Measurements from ENCODE around the gene TSPAN2.
"Not testable (repeated sequence)": the region's sequence is repeated elsewhere in the genome, so short reads cannot be mapped to it uniquely, and the experiment has no call there.

Gene TSPAN2

DNA sequence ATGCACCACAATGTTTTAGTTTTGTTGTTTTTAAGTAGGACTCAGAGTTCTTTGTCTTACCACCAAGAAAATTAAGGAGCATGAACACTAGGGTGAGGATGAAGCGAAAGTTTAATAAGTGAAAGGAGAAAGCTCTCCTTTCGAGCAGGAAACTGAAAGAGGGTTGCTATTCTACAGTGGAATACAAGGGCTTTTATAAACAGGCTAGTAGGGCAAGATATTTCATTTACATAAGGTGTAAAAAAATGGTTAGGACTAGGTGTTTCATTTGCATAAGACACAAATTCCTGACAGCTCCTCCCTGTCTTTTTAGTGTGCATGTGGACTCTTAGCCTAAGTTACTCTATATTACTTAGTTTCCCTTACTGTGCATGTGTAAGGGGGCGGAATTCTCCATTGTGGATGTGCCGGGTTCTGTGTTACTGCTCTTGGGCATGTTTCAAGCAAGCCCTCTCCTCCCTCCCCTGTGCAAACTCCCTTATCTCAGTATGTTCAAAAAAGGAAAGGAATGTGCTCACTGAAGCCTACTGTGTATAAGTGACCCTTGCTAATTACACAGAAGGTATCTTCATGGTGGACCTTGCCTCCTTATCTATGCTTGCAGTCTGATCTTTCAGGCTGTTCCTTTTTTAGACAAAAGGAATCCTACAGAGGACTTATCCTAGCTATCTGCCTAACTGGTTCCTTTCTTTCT, 52.3 kb downstream of the TSPAN2 start:
- DNase-seq (ENCODE audit: low read depth): no peak

DNA sequence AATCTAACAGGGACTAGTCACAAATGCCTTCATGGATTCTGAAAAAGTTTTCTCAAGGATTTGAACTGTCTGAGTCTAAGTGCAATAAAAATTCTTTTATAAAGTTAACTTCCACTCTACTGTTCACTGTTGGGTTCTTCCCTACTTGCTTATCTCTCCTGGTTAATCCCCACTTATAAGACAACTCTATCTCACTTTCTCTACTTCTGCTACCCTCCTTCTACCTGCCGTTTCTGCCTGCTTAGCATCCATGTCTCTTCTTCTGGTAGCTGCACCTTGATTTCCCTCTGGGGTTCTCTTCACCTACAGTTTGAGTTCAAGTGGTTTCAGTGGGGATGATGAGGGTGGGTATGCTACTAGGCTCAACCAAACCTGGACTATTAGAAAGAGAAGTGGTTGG, 53.7 kb downstream of the TSPAN2 start:
- DNase-seq (ENCODE audit: low read depth): no peak

DNA sequence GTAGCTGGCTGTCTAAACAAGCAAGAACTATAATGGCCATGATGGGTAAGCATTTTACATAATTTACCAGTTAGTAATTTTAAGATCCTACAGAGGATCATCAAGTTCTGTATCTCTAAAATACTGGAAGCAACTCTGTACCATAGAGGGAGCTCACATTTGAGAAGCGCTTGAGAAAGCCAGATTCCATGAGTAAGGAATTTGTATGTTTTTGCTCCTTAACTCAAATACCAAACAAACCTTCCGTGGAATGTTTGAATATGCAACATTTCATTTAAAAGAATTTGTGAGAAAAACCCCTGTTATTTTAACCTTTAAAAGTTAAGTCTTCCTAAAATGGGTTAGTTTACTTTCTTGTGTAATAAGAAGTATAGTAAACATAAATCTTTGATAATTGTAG, 57.7 kb downstream of the TSPAN2 start:
- no peak for DNase-seq (ENCODE audit: low read depth)

DNA sequence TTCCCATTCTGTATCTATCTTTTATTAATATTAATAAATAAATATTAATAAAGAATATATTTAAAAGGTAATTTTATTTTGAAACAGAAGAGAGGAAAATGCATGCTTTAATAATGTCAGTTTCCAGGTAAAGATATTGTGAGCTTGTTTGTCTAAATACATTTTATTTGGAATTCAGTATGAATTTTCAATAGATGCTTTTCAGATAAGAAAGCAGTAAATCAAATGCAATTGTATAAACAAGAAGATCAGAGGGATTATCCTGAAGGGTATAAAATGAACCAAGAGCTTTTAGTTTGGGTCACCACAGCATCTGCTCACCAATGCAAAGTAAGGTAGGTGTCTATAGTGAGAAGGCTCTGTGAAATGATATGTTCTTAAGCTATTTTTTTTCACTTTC, 59.8 kb downstream of the TSPAN2 start, which contains the start of gene TSHB:
TSHB (plus strand) TSS at position 301 of the 400 bp plus-strand sequence. CDS start 3,537 bp downstream, outside the sequence.
- no peak for DNase-seq (ENCODE audit: low read depth)

DNA sequence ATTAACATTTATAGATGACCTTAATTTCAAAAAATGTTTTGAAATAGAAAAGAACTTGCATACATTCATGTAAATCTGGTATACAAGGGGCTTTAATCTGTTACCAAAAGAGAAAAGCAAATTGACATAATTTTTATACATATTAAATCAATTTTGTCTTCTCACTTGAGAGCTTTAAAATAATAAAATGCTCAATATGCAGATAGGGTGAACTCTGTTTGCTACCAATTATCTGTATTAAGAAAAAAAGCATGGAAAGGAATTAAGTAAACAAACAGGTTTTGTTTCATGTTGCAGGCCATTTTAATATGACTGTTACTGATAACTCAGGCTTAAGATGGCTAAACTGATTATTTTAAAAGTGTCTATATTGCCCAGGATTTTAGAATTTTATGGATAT, 65.7 kb downstream of the TSPAN2 start:
- no peak for DNase-seq (ENCODE audit: low read depth)

DNA sequence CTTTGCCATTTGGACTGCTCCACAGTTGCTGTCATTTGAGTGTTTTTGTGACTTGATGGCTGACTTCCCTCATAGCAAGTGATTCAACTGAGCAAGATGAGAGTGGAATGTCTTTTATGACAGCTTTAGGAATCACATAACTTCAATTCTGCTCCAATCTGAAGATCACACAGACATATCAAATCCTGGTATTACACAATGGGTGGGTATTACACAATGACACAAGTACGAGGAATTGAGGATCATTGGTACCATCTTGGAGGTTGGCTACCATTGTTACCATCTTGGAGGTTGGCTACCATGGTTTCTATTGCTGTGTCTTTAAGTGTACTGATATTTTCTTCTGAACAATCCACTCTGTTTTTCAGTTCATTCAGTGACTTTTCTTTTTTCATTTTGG, 68.2 kb downstream of the TSPAN2 start:
- no peak for DNase-seq (ENCODE audit: low read depth)

DNA sequence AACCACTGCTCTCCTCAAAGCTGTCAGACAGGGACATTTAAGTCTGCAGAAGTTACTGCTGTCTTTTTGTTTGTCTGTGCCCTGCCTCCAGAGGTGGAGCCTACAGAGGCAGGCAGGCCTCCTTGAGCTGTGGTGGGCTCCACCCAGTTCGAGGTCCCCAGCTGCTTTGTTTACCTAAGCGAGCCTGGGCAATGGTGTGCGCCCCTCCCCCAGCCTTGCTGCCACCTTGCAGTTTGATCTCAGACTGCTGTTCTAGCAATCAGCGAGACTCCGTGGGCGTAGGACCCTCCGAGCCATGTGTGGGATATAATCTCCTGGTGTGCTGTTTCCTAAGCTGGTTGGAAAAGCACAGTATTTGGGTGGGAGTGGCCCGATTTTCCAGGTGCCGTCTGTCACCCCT, 69.8 kb downstream of the TSPAN2 start:
- DNase-seq (ENCODE audit: low read depth): not testable (repeated sequence)

DNA sequence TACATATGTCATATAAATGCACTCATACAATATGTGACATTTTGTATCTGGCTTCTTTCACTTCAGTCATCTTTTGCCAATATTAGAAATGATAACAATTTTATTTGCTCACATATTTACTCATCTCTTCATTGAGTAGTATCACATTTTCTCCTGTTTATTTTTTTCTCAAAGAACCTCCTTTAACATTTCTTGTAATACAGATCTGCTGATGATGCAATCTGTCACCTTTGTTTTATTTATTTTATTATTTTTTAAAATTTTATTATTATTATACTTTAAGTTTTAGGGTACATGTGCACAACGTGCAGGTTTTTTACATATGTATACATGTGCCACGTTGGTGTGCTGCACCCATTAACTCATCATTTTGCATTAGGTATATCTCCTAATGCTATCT, 75.5 kb downstream of the TSPAN2 start:
- DNase-seq (ENCODE audit: low read depth): no peak

DNA sequence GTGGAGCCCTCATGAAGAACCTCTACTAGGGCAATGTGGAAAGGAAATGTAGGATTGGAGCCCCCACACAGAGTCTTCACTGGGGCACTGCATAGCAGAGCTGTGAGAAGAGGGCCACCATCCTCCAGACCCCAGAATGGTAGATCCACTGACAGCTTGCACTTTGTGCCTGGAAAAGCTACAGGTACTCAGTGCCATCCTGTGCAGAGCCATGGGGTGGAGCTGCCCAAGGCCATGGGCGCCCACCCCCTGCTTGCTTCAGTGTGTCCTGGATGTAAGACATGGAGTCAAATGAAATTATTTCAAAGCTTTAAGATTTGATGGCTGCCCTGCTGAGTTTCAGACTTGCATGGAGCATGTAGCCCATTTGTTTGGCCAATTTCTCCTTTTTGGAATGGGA, 76.9 kb downstream of the TSPAN2 start:
- DNase-seq (ENCODE audit: low read depth): no peak

DNA sequence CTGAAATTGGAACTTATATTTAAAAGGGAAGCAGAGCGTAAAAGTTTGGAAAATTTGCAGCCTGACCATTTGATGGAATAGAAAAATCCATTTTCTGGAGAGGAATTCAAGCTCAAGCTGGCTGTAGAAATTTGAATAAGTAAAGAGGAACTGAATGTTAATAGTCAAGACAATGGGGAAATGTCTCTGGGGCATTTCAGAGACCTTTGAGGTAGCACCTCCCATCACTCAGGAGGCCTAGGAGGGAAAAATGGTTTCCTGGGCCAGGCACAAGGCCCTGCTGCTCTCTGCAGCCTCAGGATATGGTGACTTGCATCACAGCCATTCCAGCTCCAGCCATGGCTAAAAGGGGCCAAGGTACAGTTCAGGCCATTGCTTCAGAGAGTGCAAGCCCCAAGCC, 77.3 kb downstream of the TSPAN2 start:
- no peak for DNase-seq (ENCODE audit: low read depth)

DNA sequence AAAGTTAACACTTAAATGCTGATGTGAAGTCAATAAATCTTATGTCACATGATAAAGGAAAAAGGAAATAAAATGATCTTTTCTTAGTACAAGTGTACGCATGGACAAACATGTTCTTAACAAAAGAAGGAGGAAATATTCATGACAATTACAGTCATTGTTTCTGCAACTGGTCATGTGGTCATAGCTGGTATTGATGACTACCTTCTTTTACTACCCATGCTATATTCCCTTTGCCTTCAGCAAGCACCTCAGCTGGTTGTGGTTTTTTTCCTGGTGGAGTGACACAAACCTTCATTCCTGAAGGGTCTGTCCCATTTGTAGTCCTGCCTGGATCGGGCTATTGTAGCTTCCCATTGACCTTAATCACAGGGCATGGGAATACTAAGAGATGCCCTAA, 83.1 kb downstream of the TSPAN2 start:
- no peak for DNase-seq (ENCODE audit: low read depth)
